Right lobe of liver (tissue), 6 donors: ENCODE data around the gene ERC1. TPM values are rescaled to one million over a fixed set of nuclear protein-coding genes. Genes with fewer than 3 reads are reported as not detected.

ENCODE experiments used
- ATAC-seq, 4 donors: fragments of 200-7000 bp; cut with Tn5 transposase; one replicate each; pipeline ENCODE4 v1.9.1; 2020; ENCODE audit warnings: mild to moderate bottlenecking in 4 of 4, moderate library complexity in 4 of 4
- DNase-seq, 3 donors: peaks; one replicate each; pipeline ENCODE4 v3.0.0-alpha.2; 2020
- H3K27ac ChIP-seq, 3 donors: fragments of 200-600 bp; one replicate each; pipeline ENCODE4 v1.8.0; 2022
- H3K27me3 ChIP-seq, 2 donors: fragments of 200-600 bp; one replicate each; pipeline ENCODE4 v1.8.0; 2022
- H3K36me3 ChIP-seq, 4 donors: fragments of 200-600 bp; sonication (generic) in 1 of 4; one replicate each; pipeline versions ENCODE4 v1.5.1 to v1.8.0; 2017 to 2022; ENCODE audit warnings: control low read depth in 1 of 4
- H3K4me1 ChIP-seq, 4 donors: fragments of 200-600 bp; sonication (generic) in 1 of 4; one replicate each; pipeline versions ENCODE4 v1.5.1 to v1.8.0; 2017 to 2022; ENCODE audit warnings: control low read depth in 1 of 4
- H3K4me3 ChIP-seq, 3 donors: fragments of 200-600 bp; one replicate each; pipeline ENCODE4 v1.8.0; 2022
- H3K9me3 ChIP-seq, 4 donors: fragments of 200-600 bp; sonication (generic) in 1 of 4; one replicate each; pipeline versions ENCODE4 v1.5.1 to v1.8.0; 2017 to 2022; ENCODE audit warnings: control low read depth in 1 of 4
- CTCF ChIP-seq, 4 donors: fragments of 200-600 bp in 3 of 4; fragments of 450-650 bp in 1 of 4; IDR thresholded peaks; one replicate each; pipeline versions ENCODE4 v1.5.1 to v1.8.0; 2016 to 2022; ENCODE audit warnings: antibody characterized with exemption in 4 of 4, mild to moderate bottlenecking in 2 of 4
- POLR2A ChIP-seq: fragments of 450-650 bp; IDR thresholded peaks from one replicate; pipeline ENCODE4 v1.6.1; 2017; ENCODE audit warnings: antibody characterized with exemption, mild to moderate bottlenecking
- WGBS: methylation state at CpG from one replicate; pipeline ENCODE4 v1.1.6; 2018; ENCODE audit warnings: low coverage, low lambda C conversion rate; ENCODE audit not compliant: insufficient coverage; ENCODE audit errors: missing lambda C conversion rate; 5-methylcytosine and 5-hydroxymethylcytosine counted together
- intact Hi-C, 2 donors: fragments of 100-400 bp; cut with DNase I; formaldehyde crosslinking; loops; one replicate each; pipeline versions ENCODE4 v1.11.2 to v1.14.1; 2022
- long read RNA-seq: library from polyadenylated mRNA; unstranded; transcript quantifications from one replicate; pipeline ENCODE4 v2.0.0, GENCODE V29; 2019
- total RNA-seq, 6 experiments: library from RNA; depleted of rRNA in 2 of 6; stranded (reverse); fragments of >200 nt in 2 of 6; fragmentation: NEBNext Ultra II Directional in 3 of 6; extraction: Animal tissue kit (Norgen Biotek cat#: 25700) in 3 of 6; gene quantifications; one replicate each; pipeline versions ENCODE4 v1.1.0 to v1.2.4, GENCODE V29; 2016 to 2023
- donor health status: DM: no; HTN: yes; CAD: no.
- donor health status: DM: no; HTN: no; CAD: no.
- donor health status: DM: no; HTN: no; CAD: no.
- donor health status: DM: no; HTN: yes; CAD: no.
- donor health status: DM: no; HTN: yes; CAD: no.

The ERC1 gene
- total RNA-seq, result 10 to 100 TPM; 24.8 to 30.8 (median 28.6) TPM
- long read RNA-seq, partial matches to known transcripts, result 0 of 3 reads
- long read RNA-seq, other reads (novel, unspliced or antisense), result 3 of 3 reads

- Histone ChIP-seq H3K36me3 (no peaks in the 10 kb centered on the region), H3K9me3 (no peaks in the 10 kb centered on the region), H3K27ac (peak within 1 kb of the TSS; percentile 96 to 98 (median 97)), H3K4me3 (peak within 1 kb of the TSS; percentile 73 to 88 (median 80)), H3K27me3 (no peaks in the 10 kb centered on the region), H3K4me1 (peaks cover 0 to 21% (median 0%) of the 10 kb centered on the region in 4 donors)
- 3% methylated on average over 6 of the region's 87 CpGs for WGBS
- DNase-seq, result peak; percentile 91 to 92 (median 92)
- ATAC-seq, result peak; percentile 86 to 96 (median 92)
- intact Hi-C loops, result no loop called here
- TF ChIP-seq POLR2A (peak; percentile 75), CTCF (IDR thresholded peaks at IDR 0.05) (no peak)
Observed at GRCh38 chr12:990661-991349, at the start of gene ERC1. TSS of gene ERC1 (plus strand) at chr12:991223. CDS start at chr12:1027904, 36,681 bp downstream.

DNA sequence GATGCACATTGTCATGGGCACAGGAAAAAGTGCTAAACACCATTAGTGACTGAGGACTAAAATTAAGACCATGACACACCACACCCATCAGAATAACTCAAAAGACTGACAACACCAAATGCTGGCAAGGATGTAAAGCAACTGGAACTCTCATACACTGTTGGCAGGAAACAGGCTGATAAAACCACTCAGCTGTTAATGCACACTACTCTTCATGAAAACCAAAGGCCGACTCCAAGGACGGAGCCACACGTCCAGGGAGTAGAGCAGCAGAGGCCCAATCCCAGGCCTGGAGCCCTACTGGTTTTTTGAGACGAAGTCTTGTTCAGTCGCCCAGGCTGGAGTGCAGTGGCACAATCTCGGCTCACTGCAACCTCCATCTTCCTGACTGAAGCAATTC, 48.0 kb upstream of the ERC1 start:
- H3K27ac ChIP-seq, result no peak overlapping the region
- ATAC-seq (no peak), DNase-seq (no peak)
- H3K9me3 ChIP-seq, result no peaks in the 10 kb centered on the region
- H3K4me3 ChIP-seq, result no peak overlapping the region
- H3K36me3 ChIP-seq, result no peaks in the 10 kb centered on the region
- whole genome bisulfite sequencing, result 80% methylated on average over 1 of the region's 6 CpGs
- intact Hi-C loops, result no loop called here
- TF ChIP-seq CTCF (IDR thresholded peaks at IDR 0.05) (no peak), POLR2A (no peak)
- peaks cover 0 to 2% (median 0%) of the 10 kb centered on the region in 4 donors for H3K4me1 ChIP-seq
- H3K27me3 ChIP-seq, result no peaks in the 10 kb centered on the region

- 83% methylated on average over 7 of the region's 7 CpGs for WGBS
- Histone ChIP-seq H3K36me3 (no peaks in the 10 kb centered on the region), H3K9me3 (no peaks in the 10 kb centered on the region), H3K4me1 (peaks cover 0 to 10% (median 0%) of the 10 kb centered on the region in 4 donors), H3K4me3 (no peak overlapping the region), H3K27ac (no peak overlapping the region), H3K27me3 (no peaks in the 10 kb centered on the region)
- TF ChIP-seq CTCF (IDR thresholded peaks at IDR 0.05), result no peak
- TF ChIP-seq POLR2A, result no peak
- ATAC-seq (no peak), DNase-seq (no peak)
- intact Hi-C loops, result no loop called here
Observed at GRCh38 chr12:944211-944610, 46.8 kb upstream of the ERC1 start.

DNA sequence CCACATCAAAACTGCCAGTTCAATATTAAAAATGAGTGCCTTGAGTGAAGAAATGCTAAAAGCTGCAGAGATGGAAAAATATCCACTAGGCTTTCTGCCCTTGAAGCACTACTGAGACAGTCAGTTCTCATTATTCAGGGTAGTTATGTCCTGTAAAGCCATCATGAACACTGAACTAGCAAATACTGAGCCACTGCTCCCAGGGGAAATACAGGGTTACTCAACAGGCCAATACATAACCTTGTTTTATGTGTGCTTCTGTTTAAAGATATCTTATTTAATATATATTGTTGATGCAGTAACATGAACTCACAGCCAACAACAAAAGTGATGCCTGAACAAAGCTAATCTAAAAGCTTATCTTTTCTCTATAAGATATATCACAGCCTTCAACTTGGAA, 44.8 kb upstream of the ERC1 start:
- Histone ChIP-seq H3K4me3 (no peak overlapping the region), H3K27me3 (no peaks in the 10 kb centered on the region), H3K27ac (no peak overlapping the region), H3K4me1 (peaks cover 0 to 10% (median 0%) of the 10 kb centered on the region in 4 donors), H3K36me3 (no peaks in the 10 kb centered on the region), H3K9me3 (no peaks in the 10 kb centered on the region)
- DNase-seq (no peak), ATAC-seq (no peak)
- intact Hi-C loops, result no loop called here
- TF ChIP-seq POLR2A (no peak), CTCF (IDR thresholded peaks at IDR 0.05) (no peak)
